Activated CD4-positive, alpha-beta T cell treated with anti-CD3 and anti-CD28 coated beads, Interleukin-10, Interleukin-2, amounts not matched to agents 100 ng/mL and 50 ng/mL, durations not matched to agents 16 hours and 8 hours (primary cell): ENCODE measurements around the gene DEPDC1B.
"Not testable (repeated sequence)": the region's sequence is repeated elsewhere in the genome, so short reads cannot be mapped to it uniquely, and the experiment has no call there.

Experiments
- DNase-seq: peaks from one replicate; pipeline ENCODE4 v3.0.0-alpha.2; 2020

Gene DEPDC1B, protein sequence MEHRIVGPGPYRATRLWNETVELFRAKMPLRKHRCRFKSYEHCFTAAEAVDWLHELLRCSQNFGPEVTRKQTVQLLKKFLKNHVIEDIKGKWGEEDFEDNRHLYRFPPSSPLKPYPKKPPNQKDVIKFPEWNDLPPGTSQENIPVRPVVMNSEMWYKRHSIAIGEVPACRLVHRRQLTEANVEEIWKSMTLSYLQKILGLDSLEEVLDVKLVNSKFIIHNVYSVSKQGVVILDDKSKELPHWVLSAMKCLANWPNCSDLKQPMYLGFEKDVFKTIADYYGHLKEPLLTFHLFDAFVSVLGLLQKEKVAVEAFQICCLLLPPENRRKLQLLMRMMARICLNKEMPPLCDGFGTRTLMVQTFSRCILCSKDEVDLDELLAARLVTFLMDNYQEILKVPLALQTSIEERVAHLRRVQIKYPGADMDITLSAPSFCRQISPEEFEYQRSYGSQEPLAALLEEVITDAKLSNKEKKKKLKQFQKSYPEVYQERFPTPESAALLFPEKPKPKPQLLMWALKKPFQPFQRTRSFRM

DNA sequence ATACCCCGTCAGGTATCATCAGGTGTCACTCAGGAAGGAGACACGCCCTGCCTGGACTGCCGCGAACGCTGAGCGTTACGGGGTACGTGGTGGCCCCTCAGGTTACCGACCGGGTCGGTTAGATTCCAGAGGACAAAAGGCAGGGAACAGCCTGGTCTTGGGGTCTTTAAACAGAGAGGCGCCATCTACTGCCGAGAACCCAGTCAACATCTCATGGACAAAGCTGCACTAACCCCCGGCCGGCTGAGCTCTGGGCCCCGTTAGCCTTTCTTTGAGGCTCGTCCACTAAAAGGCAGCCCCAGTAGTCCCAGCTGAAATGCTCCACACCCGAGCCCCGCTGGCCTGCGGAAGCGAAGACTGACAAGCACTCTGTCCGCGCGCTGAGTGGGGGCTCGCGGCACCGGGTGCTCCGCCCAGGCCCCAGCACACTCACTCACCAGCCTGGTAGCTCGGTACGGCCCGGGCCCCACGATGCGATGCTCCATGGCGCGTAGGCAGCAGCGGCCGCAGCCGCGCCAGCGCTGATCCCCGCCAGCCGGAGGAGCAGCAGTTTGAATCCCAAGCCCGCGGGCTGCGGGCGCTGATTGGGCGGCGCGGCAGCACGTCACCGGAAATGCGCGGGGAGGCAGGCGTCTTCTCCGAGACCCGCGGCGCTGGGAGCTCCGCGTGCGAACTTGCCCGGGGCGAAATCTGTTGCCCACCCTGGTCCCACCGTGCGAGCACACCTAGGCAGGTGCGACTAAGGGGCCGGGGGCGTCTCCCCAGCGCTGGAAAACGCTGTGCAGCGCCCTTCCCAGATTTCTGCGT is at the start of gene DEPDC1B:
DEPDC1B (minus strand) TSS at position 558 of the 807 bp plus-strand sequence; CDS start at position 485, 73 bp downstream.
- peak; percentile 93 for DNase-seq

DNA sequence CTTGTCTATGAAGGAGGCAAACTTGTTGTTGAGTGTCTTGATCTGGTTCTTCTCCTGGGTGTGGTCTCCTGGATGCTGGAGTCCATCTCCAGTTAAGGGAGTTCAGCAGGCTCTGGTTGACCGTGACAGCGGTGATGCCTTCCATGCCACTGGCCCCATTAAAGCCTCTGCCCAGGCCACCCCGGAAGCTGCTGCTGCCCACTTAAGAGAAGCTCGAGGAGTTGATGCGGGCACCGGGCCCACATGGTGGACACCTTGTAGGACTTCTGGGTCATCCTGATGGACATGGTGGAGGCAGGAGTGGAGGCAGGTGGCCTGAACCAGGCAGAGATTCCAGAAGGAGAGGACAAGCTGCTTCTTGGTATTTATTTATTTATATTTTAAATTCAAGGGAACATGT is 44.7 kb upstream of the DEPDC1B start:
- DNase-seq: no peak

DNA sequence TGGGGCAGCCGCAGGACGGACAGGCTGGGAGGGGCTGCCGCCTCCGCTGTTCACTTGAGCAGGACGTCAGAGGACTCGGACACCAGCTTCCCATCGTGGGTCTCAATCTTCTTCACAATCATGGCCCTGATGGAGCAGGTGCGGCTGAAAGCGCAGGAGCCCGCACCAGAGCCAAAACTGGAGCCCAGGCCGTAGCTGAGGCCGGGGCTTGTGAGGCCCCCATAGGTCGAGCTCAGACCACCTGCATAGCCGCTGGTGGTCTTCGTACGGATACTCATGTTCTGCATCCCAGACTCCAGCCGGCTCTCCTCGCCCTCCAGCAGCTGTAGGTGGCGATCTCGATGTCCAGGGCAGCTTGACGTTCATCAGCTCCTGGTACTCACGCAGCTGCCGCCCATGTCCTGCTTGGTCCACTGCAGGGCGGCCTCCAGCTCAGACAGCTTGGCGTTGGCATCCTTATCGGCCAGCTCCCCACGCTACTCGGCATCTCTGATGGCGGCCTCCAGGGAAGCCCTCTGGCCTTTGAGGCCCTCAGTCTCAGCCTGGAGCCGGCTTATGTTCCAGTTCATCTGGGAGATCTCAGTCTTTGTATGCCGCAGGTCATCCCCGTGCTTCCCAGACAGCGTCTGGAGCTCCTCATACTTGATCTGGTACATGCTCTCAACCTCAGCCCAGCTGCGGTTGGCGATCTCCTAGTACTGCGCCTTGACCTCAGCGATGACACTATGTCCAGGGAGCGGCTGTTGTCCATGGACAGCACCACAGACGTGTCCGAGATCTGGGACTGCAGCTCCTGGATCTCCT is 43.7 kb upstream of the DEPDC1B start:
- DNase-seq: no peak

DNA sequence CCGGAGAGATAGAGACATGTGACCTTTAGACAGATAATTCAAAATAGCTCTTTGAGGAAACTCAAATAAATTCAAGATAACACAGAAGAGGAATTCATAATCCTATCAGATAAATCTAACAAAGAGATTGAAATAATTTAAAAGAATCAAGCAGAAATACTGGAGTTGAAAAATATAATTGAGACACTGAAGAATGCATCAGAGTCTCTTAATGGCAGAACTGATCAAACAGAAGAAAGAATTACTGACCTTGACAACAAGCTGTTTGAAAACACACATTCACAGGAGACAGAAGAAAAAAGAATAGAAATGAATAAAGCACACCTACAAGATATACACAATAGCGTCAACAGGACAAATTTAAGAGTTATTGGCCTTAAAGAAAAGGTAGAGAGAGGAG is 40.4 kb upstream of the DEPDC1B start:
- DNase-seq: no peak

DNA sequence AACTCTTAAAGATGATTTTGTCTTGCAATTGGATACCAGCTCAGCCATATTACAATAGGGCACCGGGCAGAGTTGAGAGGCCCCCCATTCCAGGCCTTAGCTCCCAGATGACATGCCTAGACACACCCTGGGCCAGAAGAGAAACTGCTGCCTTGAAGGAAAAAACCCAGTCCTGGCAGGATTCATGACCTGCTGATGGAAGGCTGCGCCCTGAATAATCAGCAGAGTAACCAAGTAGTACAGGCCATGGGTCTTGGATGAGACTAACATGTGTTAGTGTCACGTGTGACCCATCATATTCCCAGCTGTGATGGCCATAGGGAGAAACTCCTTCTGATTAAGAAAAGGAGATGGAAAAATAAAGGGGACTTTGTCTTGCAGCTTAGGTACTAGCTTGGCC is 39.0 kb upstream of the DEPDC1B start:
- no peak for DNase-seq

DNA sequence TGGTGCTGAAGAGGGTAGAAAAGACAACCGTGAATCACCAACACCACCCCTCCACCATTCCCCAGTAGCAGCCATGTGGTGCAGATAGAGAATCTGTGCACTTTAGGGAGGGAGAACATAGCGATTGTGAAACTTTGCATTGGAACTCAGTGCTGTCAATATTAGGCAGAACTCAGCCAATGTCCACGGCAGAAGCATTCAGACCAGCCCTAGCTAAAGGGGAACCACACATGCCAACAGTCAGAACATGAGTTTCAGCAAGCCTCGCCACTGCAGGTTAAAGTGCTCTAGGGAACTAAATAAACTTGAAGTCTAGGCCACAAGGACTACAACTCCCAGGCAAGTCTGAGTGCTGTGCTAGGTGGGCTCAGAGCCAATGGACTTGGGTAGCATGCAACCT is 38.5 kb upstream of the DEPDC1B start:
- DNase-seq: no peak

DNA sequence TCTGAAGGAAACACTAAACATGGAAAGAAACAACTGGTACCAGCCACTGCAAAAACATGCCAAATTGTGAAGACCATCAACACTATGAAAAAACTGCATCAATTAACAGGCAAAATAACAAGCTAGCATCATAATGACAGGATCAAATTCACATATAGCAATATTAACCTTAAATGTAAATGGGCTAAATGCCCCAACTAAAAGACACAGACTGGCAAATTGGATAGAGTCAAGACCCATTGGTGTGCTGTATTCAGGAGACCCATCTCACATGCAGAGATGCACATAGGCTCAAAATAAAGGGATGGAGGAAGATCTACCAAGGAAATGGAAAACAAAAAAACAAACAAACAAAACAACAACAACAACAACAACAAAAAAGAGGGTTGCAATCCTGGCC is 30.9 kb upstream of the DEPDC1B start:
- not testable (repeated sequence) for DNase-seq

DNA sequence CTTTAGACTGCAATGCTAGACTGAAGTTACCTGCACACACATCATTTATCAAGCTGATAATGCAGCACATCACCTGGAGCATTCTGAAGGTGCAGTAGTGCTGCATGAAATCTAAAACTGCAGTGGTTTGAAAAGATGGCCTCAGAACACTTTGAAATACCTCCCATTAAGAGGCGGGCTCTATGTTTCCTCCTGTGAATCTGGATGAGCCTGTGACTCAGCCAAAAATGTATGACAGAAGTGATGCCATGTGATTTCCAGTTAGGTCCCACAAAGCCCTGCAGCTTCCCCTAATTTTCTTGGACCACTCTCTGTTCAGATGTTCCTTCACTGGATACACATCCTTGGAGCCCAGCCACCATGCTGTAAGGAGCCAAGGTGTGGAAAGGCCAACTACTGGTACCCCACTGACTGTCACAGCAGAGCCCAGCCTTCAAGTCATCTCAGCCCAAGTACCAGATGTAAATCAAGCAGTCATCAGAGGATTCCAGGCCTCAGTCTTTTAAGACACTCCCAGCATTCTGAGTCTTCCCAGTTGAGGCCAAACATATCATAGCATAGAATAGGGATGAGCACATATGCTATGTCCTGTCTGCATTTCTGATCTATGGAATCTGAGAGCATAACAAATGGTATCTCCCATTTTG is 27.2 kb upstream of the DEPDC1B start:
- DNase-seq: no peak

DNA sequence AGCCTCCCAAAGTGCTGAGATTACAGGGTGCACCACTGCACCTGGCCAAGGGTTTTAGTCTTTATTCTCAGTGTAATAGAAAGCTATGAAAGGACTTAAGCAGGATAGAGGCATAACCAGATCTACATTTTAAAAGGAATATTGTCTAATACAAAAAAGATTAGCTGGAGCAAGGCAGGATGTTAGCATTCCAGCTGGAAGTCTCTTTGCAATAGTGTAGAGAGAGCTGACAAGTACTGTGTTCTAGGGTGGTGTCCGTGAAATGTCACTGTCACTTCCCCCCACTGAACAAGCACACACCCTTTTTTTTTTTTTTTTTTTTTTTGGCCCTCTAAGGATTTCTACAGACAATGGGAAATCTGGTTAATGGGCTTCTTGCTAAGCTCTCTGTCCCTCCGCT is 24.2 kb upstream of the DEPDC1B start:
- no peak for DNase-seq

DNA sequence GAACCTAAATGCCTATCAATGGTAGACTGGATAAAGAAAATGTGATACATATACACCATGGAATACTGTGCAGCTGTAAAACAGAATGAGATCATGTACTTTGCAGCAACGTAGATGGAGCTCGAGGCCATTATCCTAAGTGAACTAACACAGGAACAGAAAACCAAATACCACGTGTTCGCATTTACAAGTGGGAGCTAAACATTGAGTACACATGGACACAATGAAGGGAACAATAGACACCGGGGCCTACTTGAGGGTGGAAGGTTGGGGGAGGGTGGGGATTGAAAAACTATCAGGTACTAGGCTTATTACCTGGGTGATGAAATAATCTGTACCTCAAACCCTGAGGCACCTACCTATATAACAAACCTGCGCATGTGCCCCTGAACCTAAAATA is 22.4 kb upstream of the DEPDC1B start:
- no peak for DNase-seq

DNA sequence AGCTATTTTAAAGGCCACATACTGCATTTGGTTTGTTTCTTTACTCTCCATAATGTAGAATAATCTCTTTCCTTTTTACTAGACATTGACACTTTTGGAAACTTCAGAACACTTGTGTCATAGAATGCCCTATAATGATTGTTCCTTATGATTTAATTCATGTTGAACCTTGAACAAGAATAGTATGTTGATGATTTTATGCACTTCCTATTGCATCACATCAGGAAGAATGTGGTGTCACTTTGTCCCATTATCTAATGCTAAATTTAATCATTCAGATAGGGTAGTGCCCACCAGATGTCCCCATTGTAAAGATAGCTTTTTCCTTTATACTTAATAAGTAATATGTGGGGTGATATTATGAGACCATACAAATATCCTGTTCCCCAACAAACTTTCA is 19.4 kb upstream of the DEPDC1B start:
- no peak for DNase-seq

DNA sequence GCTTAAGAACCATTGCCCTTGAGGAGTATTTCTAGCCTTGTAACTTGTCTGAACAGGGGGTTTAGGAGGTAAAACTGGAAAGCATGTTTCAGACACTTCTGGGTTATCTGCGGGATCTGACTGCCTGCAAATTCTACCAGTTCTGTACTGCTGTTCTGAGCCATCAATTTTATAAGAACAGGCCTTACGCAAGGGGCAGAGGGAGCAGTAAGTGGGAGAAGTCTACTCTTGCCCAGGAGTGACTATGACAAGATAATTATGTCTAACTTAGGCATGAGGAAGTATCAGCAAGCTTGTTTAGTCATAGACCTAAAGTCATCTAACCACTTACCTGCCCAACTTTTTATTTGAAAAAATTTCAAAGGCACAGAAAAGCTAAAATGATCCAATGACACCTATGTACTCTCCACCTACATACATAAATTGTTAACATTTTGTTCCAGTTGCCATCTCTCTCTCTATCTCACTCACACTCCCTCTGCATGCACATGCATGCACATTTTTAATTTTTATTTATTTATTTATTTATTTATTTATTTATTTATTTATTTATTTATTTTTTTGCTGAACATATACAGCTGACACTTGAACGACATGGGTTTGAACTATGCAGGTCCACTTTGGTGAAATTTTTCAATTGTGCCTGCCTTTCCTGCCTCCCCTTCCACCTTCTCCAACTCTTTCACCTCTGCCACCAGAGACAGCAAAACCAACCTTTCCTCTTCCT is 18.4 kb upstream of the DEPDC1B start:
- DNase-seq: no peak

DNA sequence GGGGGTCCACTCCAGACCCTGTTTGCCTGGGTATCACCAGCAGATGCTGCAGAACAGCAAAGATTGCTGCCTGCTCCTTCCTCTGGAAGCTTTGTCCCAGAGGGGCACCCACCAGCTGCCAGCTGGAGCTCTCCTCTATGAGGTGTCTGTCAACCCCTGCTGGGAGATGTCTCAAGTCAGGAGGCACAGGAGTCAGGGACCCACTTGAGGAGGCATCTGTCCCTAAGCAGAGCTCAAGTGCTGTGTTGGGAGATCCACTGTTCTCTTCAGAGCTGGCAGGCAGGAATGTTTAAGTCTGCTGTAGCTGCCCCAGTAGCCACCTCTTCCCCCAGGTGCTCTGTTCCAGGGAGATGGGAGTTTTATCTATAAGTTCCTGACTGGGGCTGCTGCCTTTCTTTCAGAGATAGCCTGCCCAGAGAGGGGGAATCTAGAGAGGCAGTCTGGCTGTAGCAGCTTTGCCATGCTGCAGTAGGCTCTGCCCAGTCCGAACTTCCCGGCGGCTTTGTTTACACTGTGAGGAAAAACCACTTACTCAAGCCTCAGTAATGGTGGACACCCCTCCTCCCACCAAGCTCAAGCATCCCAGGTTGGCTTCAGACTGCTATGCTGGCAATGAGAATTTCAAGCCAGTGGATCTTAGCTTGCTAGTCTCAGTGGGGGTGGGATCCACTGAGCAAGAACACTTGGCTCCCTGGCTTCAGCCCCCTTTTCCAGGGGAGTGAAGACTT is 15.4 kb upstream of the DEPDC1B start:
- not testable (repeated sequence) for DNase-seq

DNA sequence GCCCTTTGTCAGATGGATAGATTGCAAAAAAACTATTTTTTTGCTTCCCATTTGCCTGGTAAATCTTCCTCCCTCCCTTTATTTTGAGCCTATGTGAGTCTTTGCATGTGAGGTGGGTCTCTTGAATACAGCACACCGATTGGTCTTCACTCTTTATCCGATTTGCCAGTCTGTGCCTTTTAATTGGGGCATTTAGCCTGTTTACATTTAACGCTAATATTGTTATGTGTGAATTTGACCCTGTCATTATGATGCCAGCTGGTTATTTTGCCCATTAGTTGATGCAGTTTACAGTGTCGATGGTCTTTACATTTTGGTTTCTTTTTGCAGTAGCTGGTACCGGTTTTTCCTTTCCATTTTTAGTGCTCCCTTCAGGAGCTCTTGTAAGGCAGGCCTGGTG is 13.0 kb upstream of the DEPDC1B start:
- no peak for DNase-seq

DNA sequence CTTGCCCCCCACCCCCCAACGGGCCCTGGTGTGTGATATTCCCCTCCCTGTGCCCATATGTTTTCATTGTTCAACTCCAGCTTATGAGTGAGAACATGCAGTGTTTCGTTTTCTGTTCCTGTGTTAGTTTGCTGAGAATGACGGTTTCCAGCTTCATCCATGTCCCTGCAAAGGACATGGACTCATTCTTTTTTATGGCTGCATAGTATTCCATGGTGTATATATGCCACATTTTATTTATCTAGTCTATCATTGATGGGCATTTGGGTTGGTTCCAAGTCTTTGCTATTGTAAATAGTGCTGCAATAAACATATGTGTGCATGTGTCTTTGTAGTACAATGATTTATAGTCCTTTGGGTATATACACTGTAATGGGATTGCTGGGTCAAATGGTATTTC is 11.9 kb upstream of the DEPDC1B start:
- DNase-seq: not testable (repeated sequence)

DNA sequence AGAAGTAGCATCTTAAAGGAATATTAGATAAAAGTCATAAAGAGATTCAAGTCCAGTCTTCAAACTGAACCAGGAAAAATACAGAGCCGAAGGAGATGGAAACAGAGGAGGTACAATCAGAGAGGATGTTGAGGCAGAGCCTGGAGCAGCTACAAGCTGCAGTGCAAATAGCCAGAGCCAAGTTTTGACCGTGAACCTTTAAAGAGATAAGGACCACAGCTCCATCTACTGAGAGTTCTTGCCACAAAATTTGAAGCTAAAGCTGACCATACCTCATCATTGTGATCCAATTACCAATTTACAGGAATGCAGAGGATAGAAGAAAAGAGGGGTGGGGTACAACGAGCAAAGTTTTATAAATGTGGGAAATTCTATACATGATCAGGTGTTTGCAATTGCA is 10.4 kb upstream of the DEPDC1B start:
- DNase-seq: no peak

DNA sequence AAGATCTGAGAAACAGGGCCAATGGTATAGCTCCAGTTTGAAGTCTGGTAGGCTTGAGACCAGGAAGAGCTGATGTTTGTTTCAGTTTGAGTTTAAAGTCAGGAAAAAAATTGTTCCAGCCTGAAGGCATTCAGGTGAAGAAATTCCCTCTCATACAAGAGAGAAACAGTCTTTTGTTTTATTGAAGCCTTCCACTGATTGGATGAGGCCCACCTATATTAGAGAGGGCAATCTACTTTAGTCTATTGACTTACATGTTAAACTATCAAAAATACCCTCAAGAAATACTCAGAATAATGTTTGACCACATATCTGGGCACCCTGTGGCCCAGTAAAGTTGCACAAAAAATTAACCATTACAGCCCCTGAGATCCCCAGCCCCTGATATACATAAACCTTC is 5.2 kb upstream of the DEPDC1B start:
- no peak for DNase-seq

DNA sequence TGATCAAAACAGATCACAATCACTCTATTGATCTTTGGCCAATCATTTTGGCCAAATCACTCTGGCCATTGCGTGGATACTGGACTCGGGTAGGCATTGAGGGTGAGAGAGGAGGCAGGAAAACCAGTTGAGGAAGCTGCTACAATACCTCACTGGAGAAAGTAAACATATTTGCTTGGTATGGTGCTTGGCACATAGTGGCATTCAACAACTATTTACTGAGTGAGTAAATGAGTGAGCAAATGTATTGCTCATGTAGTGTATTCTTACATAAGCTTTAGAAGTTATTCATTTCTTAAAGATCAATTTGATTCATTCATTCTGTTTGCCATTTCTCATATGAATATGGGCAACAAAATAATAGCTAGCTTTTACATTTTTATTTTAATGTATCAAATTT is 4.0 kb upstream of the DEPDC1B start:
- DNase-seq: no peak

DNA sequence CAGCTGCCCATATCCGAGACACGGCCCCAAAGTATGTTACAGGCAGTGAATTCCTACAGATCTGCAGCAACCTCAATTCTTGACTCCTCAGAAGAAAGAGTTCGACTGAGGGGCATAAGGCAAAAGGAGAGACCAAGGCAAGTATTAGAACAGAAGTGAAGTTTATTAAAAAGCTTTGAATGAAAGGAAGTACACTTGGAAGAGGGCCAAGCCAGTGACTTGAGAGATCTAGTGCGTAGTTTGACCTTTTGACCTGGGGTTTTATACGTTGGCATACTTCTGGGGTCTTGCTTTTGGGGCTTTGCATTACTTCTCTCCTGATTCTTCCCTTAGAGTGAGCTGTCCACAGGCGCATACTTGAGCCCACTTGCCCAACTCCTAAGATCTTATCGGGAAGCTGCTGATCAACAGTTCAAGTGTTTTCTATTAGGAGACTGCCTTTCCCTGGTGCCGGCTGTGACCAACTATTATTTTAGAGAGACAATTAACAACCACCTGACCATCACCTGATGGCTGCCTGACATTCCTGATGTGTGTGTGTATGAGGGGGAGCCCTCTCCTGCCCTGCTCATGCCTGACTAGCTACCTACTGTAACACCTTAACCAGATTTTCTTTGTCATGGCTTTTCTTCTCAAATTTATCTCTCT is 1.5 kb upstream of the DEPDC1B start:
- no peak for DNase-seq

DNA sequence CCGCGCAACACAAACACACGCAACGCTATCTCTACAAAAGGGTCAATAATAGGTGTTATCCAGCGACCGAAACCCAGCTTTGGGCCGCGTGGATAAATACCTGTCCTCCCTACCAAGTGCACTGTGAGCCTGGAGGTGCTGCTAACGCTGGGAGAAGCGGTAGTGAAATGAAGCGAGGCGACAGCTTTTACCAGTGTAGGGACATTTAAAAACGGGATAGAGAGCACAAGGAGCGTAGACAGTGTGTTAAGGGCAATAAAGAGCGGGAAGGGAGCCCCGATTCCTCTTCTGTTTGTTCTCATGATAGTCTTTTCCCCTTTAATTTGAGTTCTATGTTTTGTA is 421 bp upstream of the DEPDC1B start:
- no peak for DNase-seq

DNA sequence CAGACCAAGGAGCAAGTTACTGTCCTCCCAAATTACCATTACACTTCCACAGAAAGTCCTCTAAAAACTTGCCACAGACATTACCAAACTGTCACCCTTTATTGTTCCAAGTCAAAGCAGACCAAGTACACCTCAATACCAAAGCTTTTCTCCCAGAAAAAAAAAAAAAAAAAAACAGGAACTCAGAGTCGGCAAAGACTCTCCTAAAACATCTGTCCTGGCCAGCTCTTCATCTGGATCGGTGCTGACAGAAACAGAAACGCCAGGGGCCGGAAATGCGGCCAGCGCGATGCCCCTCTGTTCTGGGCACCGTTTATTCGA is 718 bp downstream of the DEPDC1B start:
- no peak for DNase-seq
